GM12873 (cell line): ENCODE data around the gene BAIAP3.

ENCODE experiments used
- TF ChIP-seq, protein P1 (sequence below): IDR thresholded peaks from 2 replicates; pipeline ENCODE4 v1.5.1; 2012; ENCODE audit warnings: low read depth, mild to moderate bottlenecking, moderate library complexity, low read length, control low read depth; ENCODE audit not compliant: insufficient read depth; ENCODE audit errors: missing control alignments

Gene BAIAP3

GRCh38 chr16:1387331-1387730 lies 53.9 kb downstream of the BAIAP3 start:
- TF ChIP-seq, protein P1, sequence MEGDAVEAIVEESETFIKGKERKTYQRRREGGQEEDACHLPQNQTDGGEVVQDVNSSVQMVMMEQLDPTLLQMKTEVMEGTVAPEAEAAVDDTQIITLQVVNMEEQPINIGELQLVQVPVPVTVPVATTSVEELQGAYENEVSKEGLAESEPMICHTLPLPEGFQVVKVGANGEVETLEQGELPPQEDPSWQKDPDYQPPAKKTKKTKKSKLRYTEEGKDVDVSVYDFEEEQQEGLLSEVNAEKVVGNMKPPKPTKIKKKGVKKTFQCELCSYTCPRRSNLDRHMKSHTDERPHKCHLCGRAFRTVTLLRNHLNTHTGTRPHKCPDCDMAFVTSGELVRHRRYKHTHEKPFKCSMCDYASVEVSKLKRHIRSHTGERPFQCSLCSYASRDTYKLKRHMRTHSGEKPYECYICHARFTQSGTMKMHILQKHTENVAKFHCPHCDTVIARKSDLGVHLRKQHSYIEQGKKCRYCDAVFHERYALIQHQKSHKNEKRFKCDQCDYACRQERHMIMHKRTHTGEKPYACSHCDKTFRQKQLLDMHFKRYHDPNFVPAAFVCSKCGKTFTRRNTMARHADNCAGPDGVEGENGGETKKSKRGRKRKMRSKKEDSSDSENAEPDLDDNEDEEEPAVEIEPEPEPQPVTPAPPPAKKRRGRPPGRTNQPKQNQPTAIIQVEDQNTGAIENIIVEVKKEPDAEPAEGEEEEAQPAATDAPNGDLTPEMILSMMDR = no peak

GRCh38 chr16:1389762-1390161 lies 56.3 kb downstream of the BAIAP3 start:
- TF ChIP-seq, protein P1 = no peak

- TF ChIP-seq, protein P1 = no peak
Measured at GRCh38 chr16:1390239-1390779, 56.9 kb downstream of the BAIAP3 start.

DNA sequence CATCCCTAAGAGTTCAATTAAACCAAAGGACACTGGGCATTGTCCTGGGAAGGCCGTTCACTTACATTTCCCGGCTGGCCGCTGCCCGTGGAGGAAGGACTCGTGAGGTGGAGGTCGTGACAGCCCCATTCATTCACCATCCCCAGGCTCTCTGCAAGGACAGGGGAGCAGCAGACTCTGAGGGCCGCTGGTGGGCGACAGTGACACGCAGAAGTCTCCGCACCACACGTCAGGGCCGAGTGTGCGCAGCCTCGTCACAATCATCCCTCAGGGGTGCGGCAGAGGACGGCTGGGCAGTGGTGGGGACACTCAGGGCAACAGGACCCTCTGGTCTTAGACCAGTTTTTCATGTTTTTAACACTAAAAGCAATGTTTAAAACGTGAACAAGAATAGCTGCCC lies 59.4 kb downstream of the BAIAP3 start:
- TF ChIP-seq, protein P1 = no peak

GRCh38 chr16:1393613-1394176 lies 60.2 kb downstream of the BAIAP3 start:
- TF ChIP-seq, protein P1 = no peak

- TF ChIP-seq, protein P1 = no peak
Measured at GRCh38 chr16:1394367-1394951, 61.0 kb downstream of the BAIAP3 start.

DNA sequence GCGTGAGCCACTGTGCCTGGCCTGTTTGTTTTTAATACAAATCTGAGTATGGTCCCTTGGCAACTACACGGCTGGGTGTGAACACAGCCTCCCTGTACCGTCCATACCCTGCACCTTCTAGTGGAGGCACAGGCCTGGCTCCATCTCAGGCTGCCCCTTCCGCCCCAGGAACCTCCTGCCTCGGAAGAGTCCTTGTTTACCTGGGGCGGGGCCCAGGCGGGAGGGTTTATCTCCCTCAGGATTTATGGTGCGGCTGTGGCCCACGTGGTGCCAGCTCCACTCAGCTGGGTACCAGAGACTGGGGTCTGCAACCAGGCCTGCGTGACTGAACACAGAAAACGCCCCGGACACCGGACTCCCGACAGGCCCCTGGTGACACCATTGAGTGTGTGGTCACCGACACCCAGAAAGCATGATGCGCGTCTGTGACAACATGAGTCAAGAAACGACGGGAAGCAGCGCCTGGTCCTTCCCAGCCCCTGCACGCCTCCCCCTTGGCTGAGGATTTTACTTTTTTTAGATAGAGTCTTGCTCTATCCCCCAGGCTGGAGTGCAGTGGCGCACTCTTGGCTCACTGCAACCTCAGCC lies 62.1 kb downstream of the BAIAP3 start:
- TF ChIP-seq, protein P1 = no peak
